HEK293 (cell line): ENCODE results near the gene PTPN18.
A peak's percentile ranks its signal among the peaks of the same experiment; 100 is the strongest.

Experiments used
- BCL11A ChIP-seq: fragments of 450-650 bp; formaldehyde crosslinking; IDR thresholded peaks from 2 replicates; pipeline ENCODE4 v1.5.1; 2016; ENCODE audit warnings: low read depth, missing biosample characterization, missing genetic modification characterization
- CTCF ChIP-seq: fragments of 450-650 bp; formaldehyde crosslinking; IDR thresholded peaks from 2 replicates; pipeline ENCODE4 v1.5.1; 2016; ENCODE audit warnings: missing biosample characterization, missing genetic modification characterization
- HOXC10 ChIP-seq: sonication (generic); formaldehyde crosslinking; IDR thresholded peaks from 2 replicates; pipeline ENCODE4 v1.8.1; 2023; ENCODE audit warnings: mild to moderate bottlenecking, missing genetic modification reagents
- KLF8 ChIP-seq: fragments of 450-650 bp; formaldehyde crosslinking; IDR thresholded peaks from 2 replicates; pipeline ENCODE4 v1.5.1; 2016; ENCODE audit warnings: missing biosample characterization, missing genetic modification characterization
- SP3 ChIP-seq: fragments of 450-650 bp; formaldehyde crosslinking; IDR thresholded peaks from 2 replicates; pipeline ENCODE4 v1.5.1; 2016; ENCODE audit warnings: missing biosample characterization, missing genetic modification characterization
- TCF7L2 ChIP-seq: IDR thresholded peaks from 2 replicates; pipeline ENCODE4 v1.6.1; 2011; ENCODE audit warnings: low read depth, mild to moderate bottlenecking, inconsistent platforms, low read length, moderate library complexity, borderline replicate concordance
- ZBTB11 ChIP-seq: fragments of 450-650 bp; formaldehyde crosslinking; conservative IDR thresholded peaks from 2 replicates; pipeline ENCODE4 v1.5.1; 2016; ENCODE audit warnings: low read depth, missing biosample characterization, missing genetic modification characterization
- ZBTB48 ChIP-seq: fragments of 450-650 bp; formaldehyde crosslinking; IDR thresholded peaks from 2 replicates; pipeline ENCODE4 v1.5.1; 2016; ENCODE audit warnings: missing biosample characterization, missing genetic modification characterization
- ZNF2 ChIP-seq: fragments of 450-650 bp; formaldehyde crosslinking; IDR thresholded peaks from 2 replicates; pipeline ENCODE4 v1.5.1; 2016; ENCODE audit warnings: missing biosample characterization, missing genetic modification characterization
- ZNF211 ChIP-seq: fragments of 450-650 bp; formaldehyde crosslinking; IDR thresholded peaks from 2 replicates; pipeline ENCODE4 v1.5.1; 2016; ENCODE audit warnings: low read depth, missing biosample characterization, missing genetic modification characterization
- ZNF280D ChIP-seq: fragments of 450-650 bp; formaldehyde crosslinking; IDR thresholded peaks from 2 replicates; pipeline ENCODE4 v1.5.1; 2016; ENCODE audit warnings: missing biosample characterization, missing genetic modification characterization
- ZNF335 ChIP-seq: fragments of 450-650 bp; formaldehyde crosslinking; conservative IDR thresholded peaks from 2 replicates; pipeline ENCODE4 v1.5.1; 2016; ENCODE audit warnings: missing biosample characterization, missing genetic modification characterization
- ZNF416 ChIP-seq: fragments of 450-650 bp; formaldehyde crosslinking; IDR thresholded peaks from 2 replicates; pipeline ENCODE4 v1.5.1; 2016; ENCODE audit warnings: missing biosample characterization, missing genetic modification characterization
- ZNF449 ChIP-seq: fragments of 450-650 bp; formaldehyde crosslinking; IDR thresholded peaks from 2 replicates; pipeline ENCODE4 v1.5.1; 2017; ENCODE audit warnings: missing biosample characterization, mild to moderate bottlenecking, missing genetic modification characterization, moderate library complexity
- ZNF473 ChIP-seq: fragments of 450-650 bp; formaldehyde crosslinking; IDR thresholded peaks from 2 replicates; pipeline ENCODE4 v1.5.1; 2017; ENCODE audit warnings: missing biosample characterization, missing genetic modification characterization
- ZNF555 ChIP-seq: fragments of 450-650 bp; formaldehyde crosslinking; conservative IDR thresholded peaks from 2 replicates; pipeline ENCODE4 v1.5.1; 2017; ENCODE audit warnings: missing biosample characterization, mild to moderate bottlenecking, missing genetic modification characterization, inconsistent platforms
- ZNF585B ChIP-seq: fragments of 450-650 bp; formaldehyde crosslinking; IDR thresholded peaks from 2 replicates; pipeline ENCODE4 v1.5.1; 2016; ENCODE audit warnings: missing biosample characterization, missing genetic modification characterization
- ZNF692 ChIP-seq: fragments of 450-650 bp; formaldehyde crosslinking; IDR thresholded peaks from 2 replicates; pipeline ENCODE4 v1.5.1; 2016; ENCODE audit warnings: missing biosample characterization, missing genetic modification characterization
- ZNF776 ChIP-seq: fragments of 450-650 bp; formaldehyde crosslinking; IDR thresholded peaks from 2 replicates; pipeline ENCODE4 v1.5.0; 2017; ENCODE audit warnings: missing biosample characterization, missing genetic modification characterization, borderline replicate concordance
- TF ChIP-seq, protein P1 (sequence below): fragments of 450-650 bp; formaldehyde crosslinking; IDR thresholded peaks from 2 replicates; pipeline ENCODE4 v1.5.1; 2016; ENCODE audit warnings: missing biosample characterization, missing genetic modification characterization
- TF ChIP-seq, protein P2 (sequence below): fragments of 450-650 bp; formaldehyde crosslinking; IDR thresholded peaks from 2 replicates; pipeline ENCODE4 v1.5.1; 2016; ENCODE audit warnings: missing biosample characterization, missing genetic modification characterization
- TF ChIP-seq, protein P3 (sequence below): fragments of 450-650 bp; formaldehyde crosslinking; IDR thresholded peaks from 2 replicates; pipeline ENCODE4 v1.5.1; 2016; ENCODE audit warnings: missing biosample characterization, missing genetic modification characterization, borderline replicate concordance

The PTPN18 gene

DNA sequence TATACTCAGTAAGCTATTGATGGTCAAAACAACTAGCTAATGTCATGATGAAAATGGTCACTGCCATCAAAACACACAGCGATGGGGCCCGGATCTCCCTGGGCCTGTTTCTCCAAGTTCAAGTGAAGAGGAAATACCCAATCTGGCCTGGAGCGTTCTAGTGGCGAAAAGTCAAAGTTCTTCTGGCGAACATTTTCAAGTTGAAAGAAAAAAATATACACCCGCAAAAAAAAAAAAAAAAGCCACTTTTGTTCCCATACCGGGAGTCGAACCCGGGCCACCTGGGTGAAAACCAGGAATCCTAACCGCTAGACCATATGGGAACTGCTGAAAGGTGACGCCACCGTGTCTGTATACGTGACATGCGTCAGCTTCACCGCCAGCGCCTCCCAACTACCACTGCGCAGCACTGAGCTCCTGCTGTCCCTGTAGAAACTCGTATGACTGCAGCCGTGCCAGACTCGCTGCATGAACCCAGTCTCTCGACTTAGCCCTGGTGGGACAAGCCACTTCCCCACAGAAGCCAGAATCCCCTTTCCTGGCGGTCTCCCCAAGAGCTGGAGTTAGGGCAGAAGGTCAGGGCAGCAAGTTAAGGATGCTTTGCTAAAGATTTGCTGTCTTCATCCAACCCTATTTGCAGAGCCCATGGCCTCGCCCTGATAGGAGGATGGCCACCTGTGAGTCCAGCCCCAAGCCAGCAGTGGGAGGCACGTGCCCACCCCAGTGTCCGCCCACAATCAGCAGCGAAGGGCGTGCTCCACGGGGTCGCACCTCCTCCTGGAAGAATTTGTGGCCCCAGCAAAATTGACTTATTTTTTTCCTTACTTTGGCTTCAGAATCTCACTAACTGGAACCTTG is 18.8 kb upstream of the PTPN18 start (continued):
- TF ChIP-seq ZBTB48 (tag by site-specific recombination) (no peak), ZNF585B (tag by site-specific recombination) (no peak), ZNF211 (tag by site-specific recombination) (no peak), ZNF473 (tag by site-specific recombination) (no peak), ZBTB11 (tag by site-specific recombination) (no peak; the same call in 1 of the 2 replicates), ZNF335 (0 out of 2 replicates have a peak, but pooled peaks have one; percentile 25), ZNF692 (tag by site-specific recombination) (0 out of 2 replicates have a peak, but pooled peaks have one; percentile 41), ZNF416 (tag by site-specific recombination) (no peak), ZNF280D (tag by site-specific recombination) (no peak), ZNF2 (tag by site-specific recombination) (peak; percentile 88), KLF8 (0 out of 2 replicates have a peak, but pooled peaks have one; percentile 33), HOXC10 (CRISPR knock-in tag) (no peak), BCL11A (no peak), SP3 (tag by site-specific recombination) (peak; percentile 80), ZNF555 (tag by site-specific recombination) (no peak), TCF7L2 (no peak), ZNF776 (no peak), ZNF449 (0 out of 2 replicates have a peak, but pooled peaks have one; percentile 38), CTCF (tag by site-specific recombination) (no peak)
- TF ChIP-seq, protein P1, sequence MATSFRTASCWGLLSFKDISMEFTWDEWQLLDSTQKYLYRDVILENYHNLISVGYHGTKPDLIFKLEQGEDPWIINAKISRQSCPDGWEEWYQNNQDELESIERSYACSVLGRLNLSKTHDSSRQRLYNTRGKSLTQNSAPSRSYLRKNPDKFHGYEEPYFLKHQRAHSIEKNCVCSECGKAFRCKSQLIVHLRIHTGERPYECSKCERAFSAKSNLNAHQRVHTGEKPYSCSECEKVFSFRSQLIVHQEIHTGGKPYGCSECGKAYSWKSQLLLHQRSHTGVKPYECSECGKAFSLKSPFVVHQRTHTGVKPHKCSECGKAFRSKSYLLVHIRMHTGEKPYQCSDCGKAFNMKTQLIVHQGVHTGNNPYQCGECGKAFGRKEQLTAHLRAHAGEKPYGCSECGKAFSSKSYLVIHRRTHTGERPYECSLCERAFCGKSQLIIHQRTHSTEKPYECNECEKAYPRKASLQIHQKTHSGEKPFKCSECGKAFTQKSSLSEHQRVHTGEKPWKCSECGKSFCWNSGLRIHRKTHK = no peak
- TF ChIP-seq, protein P2, sequence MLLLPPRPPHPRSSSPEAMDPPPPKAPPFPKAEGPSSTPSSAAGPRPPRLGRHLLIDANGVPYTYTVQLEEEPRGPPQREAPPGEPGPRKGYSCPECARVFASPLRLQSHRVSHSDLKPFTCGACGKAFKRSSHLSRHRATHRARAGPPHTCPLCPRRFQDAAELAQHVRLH (tag by site-specific recombination) = 0 out of 2 replicates have a peak, but pooled peaks have one; percentile 67
- TF ChIP-seq, protein P3, sequence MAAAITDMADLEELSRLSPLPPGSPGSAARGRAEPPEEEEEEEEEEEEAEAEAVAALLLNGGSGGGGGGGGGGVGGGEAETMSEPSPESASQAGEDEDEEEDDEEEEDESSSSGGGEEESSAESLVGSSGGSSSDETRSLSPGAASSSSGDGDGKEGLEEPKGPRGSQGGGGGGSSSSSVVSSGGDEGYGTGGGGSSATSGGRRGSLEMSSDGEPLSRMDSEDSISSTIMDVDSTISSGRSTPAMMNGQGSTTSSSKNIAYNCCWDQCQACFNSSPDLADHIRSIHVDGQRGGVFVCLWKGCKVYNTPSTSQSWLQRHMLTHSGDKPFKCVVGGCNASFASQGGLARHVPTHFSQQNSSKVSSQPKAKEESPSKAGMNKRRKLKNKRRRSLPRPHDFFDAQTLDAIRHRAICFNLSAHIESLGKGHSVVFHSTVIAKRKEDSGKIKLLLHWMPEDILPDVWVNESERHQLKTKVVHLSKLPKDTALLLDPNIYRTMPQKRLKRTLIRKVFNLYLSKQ (tag by site-specific recombination) = no peak
